Fibroblast of lung (primary cell): Measurements from ENCODE around the gene COX7A2. TPM values are rescaled to one million over a fixed set of nuclear protein-coding genes. Genes with fewer than 3 reads are reported as not detected.

Experiments
- DNase-seq, 2 donors: peaks; one replicate each; pipeline versions ENCODE4 v3.0.0 to v3.0.0-alpha.2; 2010; ENCODE audit warnings: low read depth in 2 of 2
- H2AFZ ChIP-seq: 2 replicates; pipeline ENCODE4 v1.5.1; 2012; ENCODE audit warnings: low read length, control low read depth, inconsistent platforms
- H3K27ac ChIP-seq: 2 replicates; pipeline ENCODE4 v1.5.1; 2011; ENCODE audit warnings: low read length, control low read depth; ENCODE audit not compliant: insufficient read depth
- H3K27me3 ChIP-seq: 2 replicates; pipeline ENCODE4 v1.5.1; 2011; ENCODE audit warnings: mild to moderate bottlenecking, low read length; ENCODE audit not compliant: control insufficient read depth, insufficient read depth
- H3K36me3 ChIP-seq: 2 replicates; pipeline ENCODE4 v1.5.1; 2011; ENCODE audit warnings: low read length; ENCODE audit not compliant: control insufficient read depth, insufficient read depth
- H3K4me1 ChIP-seq: 2 replicates; pipeline ENCODE4 v1.5.1; 2011; ENCODE audit warnings: low read length; ENCODE audit not compliant: control insufficient read depth, insufficient read depth; ENCODE audit errors: extremely low read depth
- H3K4me2 ChIP-seq: 2 replicates; pipeline ENCODE4 v1.5.1; 2011; ENCODE audit warnings: low read length, control low read depth; ENCODE audit not compliant: insufficient read depth; ENCODE audit errors: extremely low read depth
- H3K4me3 ChIP-seq, 4 experiments: fragments of 200-600 bp in 1 of 4; sonication (generic) in 1 of 4; replicated peaks in 1 of 4; 2 replicates each; pipeline ENCODE4 v1.5.1; 2011 to 2016; ENCODE audit warnings: low read length in 4 of 4, low read depth in 3 of 4, mild to moderate bottlenecking in 3 of 4, control low read depth in 2 of 4, inconsistent platforms in 1 of 4, mixed read lengths in 1 of 4; ENCODE audit not compliant: insufficient read depth in 1 of 4; ENCODE audit errors: control extremely low read depth in 1 of 4
- H3K79me2 ChIP-seq: 2 replicates; pipeline ENCODE4 v1.5.1; 2012; ENCODE audit warnings: mild to moderate bottlenecking, low read length, inconsistent platforms; ENCODE audit not compliant: control insufficient read depth, insufficient read depth
- H3K9ac ChIP-seq: 2 replicates; pipeline ENCODE4 v1.5.1; 2011; ENCODE audit warnings: mild to moderate bottlenecking, low read length, control low read depth; ENCODE audit not compliant: insufficient read depth
- H3K9me3 ChIP-seq: 2 replicates; pipeline ENCODE4 v1.5.1; 2012; ENCODE audit warnings: low read depth, low read length; ENCODE audit not compliant: control insufficient read depth, insufficient read depth
- H4K20me1 ChIP-seq: 2 replicates; pipeline ENCODE4 v1.5.1; 2011; ENCODE audit warnings: low read length; ENCODE audit not compliant: control insufficient read depth, insufficient read depth; ENCODE audit errors: extremely low read depth
- CTCF ChIP-seq, 2 donors: IDR thresholded peaks in 1 of 2; conservative IDR thresholded peaks in 1 of 2; 1 replicate in 1 of 2; 2 replicates in 1 of 2; pipeline ENCODE4 v1.5.1; 2011 to 2012; ENCODE audit warnings: low read length in 2 of 2, control low read depth in 1 of 2, inconsistent platforms in 1 of 2, low read depth in 1 of 2, mild to moderate bottlenecking in 1 of 2
- EZH2 ChIP-seq: IDR thresholded peaks from 2 replicates; pipeline ENCODE4 v1.5.1; 2012; ENCODE audit warnings: low read length, control low read depth, mild to moderate bottlenecking; ENCODE audit errors: missing control alignments
- polyA plus RNA-seq, 2 donors: library from polyadenylated mRNA; depleted of rRNA in 1 of 2; stranded (reverse) in 1 of 2; unstranded in 1 of 2; fragments of >200 nt; gene quantifications; 2 replicates each; pipeline ENCODE4 v1.2.1, GENCODE V29; 2011 to 2012; ENCODE audit warnings: missing spikeins in 1 of 2
- total RNA-seq: library from RNA; depleted of rRNA; stranded (reverse); fragments of >200 nt; gene quantifications from 2 replicates; pipeline ENCODE4 v1.2.1, GENCODE V29; 2014

Gene COX7A2
- total and polyA plus RNA-seq, 2 donors (not counting 1 experiment from before 2014, with no cell fraction given) = 115 to 159 TPM

- Histone ChIP-seq H3K4me1 (no peaks in the 10 kb centered on the region), H3K36me3 (peaks cover 2% of the 10 kb centered on the region), H3K27ac (no peak overlapping the region), H3K4me3 (no peak overlapping the region), H3K79me2 (no peaks in the 10 kb centered on the region), H2AFZ (no peak overlapping the region), H3K27me3 (no peaks in the 10 kb centered on the region), H3K9ac (no peak overlapping the region), H3K9me3 (no peaks in the 10 kb centered on the region), H4K20me1 (no peaks in the 10 kb centered on the region), H3K4me2 (no peak overlapping the region)
- no peak for DNase-seq
- TF ChIP-seq CTCF (conservative IDR thresholded peaks at IDR 0.05 in 1 of 2, IDR thresholded peaks at IDR 0.05 in 1 of 2; ENCODE audit: low read depth in 1 of 2, low read length in 2 of 2) (no peak), EZH2 (no peak)
Measured at GRCh38 chr6:75234126-75234865, 9.3 kb downstream of the COX7A2 start.

GRCh38 chr6:75233092-75233615, 10.4 kb downstream of the COX7A2 start:
- Histone ChIP-seq H2AFZ (no peak overlapping the region), H4K20me1 (no peaks in the 10 kb centered on the region), H3K4me2 (no peak overlapping the region), H3K4me1 (no peaks in the 10 kb centered on the region), H3K79me2 (no peaks in the 10 kb centered on the region), H3K36me3 (no peaks in the 10 kb centered on the region), H3K27ac (no peak overlapping the region), H3K9ac (no peak overlapping the region), H3K27me3 (no peaks in the 10 kb centered on the region), H3K9me3 (no peaks in the 10 kb centered on the region), H3K4me3 (no peak overlapping the region)
- DNase-seq = no peak
- no peak for TF ChIP-seq EZH2
- TF ChIP-seq CTCF (conservative IDR thresholded peaks at IDR 0.05 in 1 of 2, IDR thresholded peaks at IDR 0.05 in 1 of 2; ENCODE audit: low read depth in 1 of 2, low read length in 2 of 2) = no peak

- Histone ChIP-seq H3K9me3 (no peaks in the 10 kb centered on the region), H3K4me1 (no peaks in the 10 kb centered on the region), H3K9ac (no peak overlapping the region), H3K79me2 (no peaks in the 10 kb centered on the region), H3K27me3 (no peaks in the 10 kb centered on the region), H2AFZ (no peak overlapping the region), H3K27ac (no peak overlapping the region), H4K20me1 (no peaks in the 10 kb centered on the region), H3K4me3 (no peak overlapping the region), H3K4me2 (no peak overlapping the region), H3K36me3 (no peaks in the 10 kb centered on the region)
- DNase-seq = peak; percentile 53 to 71
- TF ChIP-seq EZH2 (no peak), CTCF (conservative IDR thresholded peaks at IDR 0.05 in 1 of 2, IDR thresholded peaks at IDR 0.05 in 1 of 2; ENCODE audit: low read depth in 1 of 2, low read length in 2 of 2) (peak; percentile 84 to 89)
Measured at GRCh38 chr6:75230484-75231325, 12.9 kb downstream of the COX7A2 start.
